ENCODE results near the gene SELENOH. TPM values are rescaled to one million over a fixed set of nuclear protein-coding genes. Genes with fewer than 3 reads are reported as not detected.

Gene SELENOH
- total RNA-seq, 1 donor from 2014 or later: 86.0 TPM

DNA sequence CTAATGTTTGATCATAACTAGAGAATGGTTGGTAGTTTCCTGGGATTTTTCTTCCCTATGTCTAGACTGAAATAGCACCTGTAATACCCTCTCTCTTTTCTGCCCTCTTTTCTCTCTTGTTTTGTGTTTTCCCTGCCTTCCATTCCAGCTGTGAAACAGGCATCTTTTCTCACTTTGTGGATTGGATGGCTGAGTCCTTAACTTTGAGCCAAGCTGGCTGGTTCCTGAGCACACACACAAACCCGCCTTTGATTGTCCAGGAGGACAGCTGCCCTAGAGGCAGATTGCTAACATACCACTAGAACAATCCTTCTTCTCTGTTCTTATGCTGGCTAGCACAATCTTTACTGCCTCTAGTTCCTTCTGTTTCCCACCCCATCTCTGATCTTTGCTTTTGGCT is 38.0 kb downstream of the SELENOH start:
- no peak for DNase-seq (ENCODE audit: low read depth, low spot score)

DNA sequence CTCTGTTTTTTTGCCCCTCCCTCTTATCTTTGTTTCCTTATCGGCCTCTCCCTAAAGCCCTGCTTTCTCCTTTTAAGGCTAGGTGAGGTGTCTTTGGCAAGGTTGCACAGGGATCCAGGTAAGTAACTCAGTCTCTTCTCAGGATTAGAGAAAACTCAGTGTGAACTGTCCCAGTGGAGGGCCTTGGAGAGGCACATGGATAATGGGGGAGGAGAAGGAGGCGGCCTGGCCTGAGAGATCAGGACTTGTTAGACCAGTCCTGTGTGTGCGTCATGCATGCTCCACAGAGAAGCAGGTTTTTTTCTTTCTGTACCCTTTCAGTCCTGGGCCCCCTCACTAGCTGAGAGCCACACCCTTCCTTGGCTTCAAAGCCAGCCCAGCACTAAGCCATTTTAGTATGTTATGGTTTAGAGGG is 40.2 kb downstream of the SELENOH start:
- DNase-seq (ENCODE audit: low read depth, low spot score): no peak

DNA sequence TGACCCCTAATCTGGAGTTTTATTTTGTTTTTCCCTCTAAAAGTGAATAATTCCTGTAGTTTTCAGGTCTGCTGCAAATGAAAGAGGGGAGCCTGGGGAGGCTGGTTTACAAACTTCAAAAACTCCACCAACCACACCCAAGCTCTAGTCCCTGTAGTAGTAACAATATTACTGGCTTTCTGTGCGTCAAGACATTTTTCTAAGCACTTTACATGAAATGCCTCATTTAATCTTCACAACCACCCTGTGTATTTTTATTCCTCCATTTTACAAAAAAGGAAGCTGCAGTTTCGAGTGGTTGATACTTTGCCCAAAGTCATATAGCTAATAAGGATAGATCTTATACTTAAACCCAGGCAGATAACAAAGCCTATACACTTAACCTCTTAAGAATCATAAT is 43.8 kb downstream of the SELENOH start:
- DNase-seq (ENCODE audit: low read depth, low spot score): no peak

DNA sequence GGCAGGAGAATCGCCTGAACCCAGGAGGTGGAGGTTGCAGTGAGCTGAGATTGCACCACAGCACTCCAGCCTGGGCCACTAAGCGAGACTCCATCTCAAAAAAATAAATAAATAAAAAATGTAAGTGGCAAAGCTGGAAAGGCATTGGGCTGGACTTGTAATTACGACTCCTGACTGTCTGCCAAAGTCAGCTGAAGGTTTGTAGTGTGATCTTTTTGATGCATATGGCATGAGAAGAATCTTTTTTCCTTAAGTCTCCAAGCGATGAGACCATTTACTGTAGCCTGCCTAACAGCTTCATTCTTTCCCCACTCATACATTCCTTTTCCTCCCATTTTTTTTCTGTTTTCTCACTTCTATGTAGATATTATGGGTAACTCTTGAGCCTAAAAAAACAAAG is 45.1 kb downstream of the SELENOH start:
- no peak for DNase-seq (ENCODE audit: low read depth, low spot score)

DNA sequence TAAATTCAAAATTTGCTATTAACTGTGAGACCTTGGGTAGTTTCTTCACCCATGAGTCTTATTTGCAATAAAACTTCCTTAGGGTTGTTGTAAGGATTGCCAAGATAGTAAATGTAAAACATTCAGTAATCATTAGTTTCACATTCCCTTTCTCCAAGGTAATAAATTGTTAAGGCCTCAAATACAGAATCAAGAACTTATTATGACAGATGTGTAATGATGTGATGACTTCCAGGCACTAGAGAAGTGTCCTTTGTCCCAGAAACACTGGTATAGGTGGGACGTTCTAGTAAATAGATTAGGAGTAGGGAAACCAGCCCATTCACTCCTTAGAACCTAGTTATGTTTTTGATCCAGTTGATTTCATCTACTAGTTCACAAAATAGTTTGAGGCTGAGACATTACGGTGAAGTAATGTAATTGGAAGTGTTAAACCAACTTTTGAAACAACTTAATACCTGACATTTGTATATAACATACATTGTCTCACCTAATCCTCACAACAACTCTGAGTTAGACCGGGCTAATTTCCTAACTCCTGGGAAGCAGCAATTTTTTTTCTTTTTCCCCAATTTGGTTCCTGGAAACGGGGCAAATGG is 45.8 kb downstream of the SELENOH start:
- DNase-seq (ENCODE audit: low read depth, low spot score): no peak

DNA sequence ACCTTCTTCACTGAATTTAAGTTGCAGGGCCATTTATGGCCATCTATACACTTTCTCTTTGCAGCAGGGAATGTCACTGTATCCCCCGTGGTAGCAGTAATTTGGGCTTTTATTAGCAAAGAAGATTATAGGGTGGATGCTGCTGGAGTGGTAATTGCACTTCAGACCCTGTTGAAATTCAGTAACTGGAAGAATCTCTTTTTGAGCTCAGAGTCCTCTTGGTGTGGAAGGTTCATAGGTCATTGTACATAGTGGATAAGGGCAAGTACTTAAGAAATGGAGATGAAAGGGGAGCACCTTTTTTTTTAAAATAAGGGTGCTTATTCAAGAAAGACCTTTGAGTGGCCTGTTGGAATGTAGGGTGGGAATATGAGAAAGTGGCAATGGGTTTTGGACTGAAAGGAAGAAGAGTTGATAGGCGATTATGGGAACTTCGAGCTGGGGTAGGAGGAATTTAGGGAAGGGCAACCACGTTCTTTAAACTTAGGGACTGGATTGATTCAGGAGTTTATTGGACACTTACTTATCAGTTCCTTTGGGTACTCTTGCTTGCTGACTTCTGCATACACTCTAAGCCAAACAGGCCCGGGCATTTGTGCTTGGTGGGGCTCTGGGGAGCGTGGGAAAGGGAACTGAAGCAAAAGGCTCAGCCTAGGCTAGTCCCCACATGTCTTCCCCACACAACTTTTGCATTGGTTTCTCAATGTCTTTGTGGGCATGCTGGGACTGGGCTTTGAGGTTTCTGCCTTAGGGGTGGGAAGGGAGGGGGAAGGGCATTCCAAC is 46.8 kb downstream of the SELENOH start:
- no peak for DNase-seq (ENCODE audit: low read depth, low spot score)

DNA sequence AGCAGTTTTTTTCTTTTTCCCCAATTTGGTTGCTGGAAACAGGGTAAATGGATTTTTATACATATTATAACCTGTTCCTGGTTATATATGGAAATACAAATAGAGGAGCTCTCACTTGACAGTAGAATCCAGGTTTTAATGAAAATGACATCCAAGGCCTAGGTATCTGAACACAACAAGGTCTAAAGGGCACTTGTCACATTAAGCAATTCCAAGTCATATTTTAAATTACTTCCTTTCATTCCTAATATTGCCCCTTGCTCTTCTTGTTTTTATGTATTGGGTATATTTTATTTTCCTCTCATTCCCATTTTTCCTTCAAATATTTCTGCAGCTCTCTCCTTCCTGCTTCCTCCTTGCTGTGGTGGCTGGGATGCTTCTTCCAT is 47.4 kb downstream of the SELENOH start:
- DNase-seq (ENCODE audit: low read depth, low spot score): no peak

DNA sequence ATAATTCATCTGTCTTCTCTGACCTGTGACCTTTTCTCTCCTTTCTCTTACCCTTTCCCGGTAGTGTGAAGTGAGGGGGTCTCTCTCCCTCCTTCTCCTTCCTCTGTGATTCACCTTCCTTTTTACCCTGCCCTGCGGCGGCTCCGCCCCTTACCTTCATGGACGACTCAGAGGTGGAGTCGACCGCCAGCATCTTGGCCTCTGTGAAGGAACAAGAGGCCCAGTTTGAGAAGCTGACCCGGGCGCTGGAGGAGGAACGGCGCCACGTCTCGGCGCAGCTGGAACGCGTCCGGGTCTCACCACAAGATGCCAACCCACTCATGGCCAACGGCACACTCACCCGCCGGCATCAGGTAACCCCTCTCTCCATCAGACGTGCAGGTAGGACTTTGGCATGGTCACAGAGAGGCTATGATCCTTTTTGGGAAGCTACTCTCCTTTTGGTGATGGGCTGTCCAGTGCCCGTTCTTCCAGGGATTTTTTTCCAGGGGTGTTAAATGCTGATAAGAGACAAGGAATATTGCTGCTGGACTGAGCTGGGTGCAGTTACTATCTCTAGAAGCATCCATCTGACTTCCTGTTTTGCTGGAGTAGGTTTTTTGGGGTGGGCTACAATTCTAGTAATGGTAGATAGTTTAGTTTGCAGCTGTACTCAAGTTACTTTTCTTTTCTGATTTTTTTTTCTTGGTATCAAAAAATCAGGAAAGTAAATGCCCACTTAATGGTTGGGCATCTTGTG is 50.2 kb downstream of the SELENOH start:
- no peak for DNase-seq (ENCODE audit: low read depth, low spot score)

DNA sequence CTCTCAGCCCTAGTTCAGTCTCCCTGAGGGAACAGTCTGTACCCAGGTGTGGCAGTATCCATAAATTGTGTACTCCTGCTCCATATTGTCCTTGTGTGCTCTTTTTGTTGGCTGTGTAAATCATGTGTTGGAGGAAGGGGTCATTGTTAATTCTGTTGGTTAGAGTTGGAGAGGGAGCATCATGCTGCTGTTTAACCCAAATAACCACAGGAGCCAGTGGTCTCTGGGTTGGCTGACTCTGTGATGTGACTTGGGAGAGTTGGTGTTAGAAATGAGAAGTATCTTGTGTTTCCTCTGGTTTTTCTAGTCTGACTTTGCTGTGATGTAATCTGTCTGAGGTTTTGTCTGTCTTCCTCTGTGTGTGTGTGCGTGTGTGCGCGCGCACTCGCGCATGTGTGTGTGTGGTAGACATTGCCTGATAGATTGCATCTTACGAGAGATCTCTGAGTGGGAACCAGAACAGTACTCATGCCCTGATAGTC is 50.8 kb downstream of the SELENOH start:
- DNase-seq (ENCODE audit: low read depth, low spot score): no peak

DNA sequence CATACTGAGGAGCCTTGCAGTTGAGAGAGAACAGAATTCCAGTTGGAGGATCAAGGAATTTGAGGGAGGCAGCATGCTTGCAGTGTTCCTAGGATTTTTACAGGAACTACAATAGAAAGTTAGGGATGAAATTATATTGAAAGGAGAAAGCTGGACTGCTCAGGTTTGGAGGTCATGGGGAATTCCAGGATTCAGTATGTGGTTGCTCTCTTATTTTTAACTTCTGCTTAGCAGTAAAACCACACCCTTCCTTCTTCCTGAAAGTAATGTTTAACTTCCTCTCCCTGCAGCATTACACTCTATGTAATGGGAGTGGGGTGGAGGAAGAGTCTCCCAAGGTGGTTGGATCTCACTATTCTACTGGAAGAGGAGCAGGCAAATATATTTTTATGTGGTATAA is 51.6 kb downstream of the SELENOH start:
- no peak for DNase-seq (ENCODE audit: low read depth, low spot score)

Other genes starting within 250 kb of the SELENOH start
- 14.1 and 15.6 TPM in 2 replicates for gene SLC43A1, start 225.8 kb upstream of the SELENOH start, total RNA-seq
- gene TIMM10, start 210.7 kb upstream of the SELENOH start, total RNA-seq: 52.2 and 74.4 TPM in 2 replicates
- not detected in 2 replicates for gene SMTNL1, start 203.9 kb upstream of the SELENOH start, total RNA-seq
- 34.5 and 47.3 TPM in 2 replicates for gene UBE2L6, start 173.8 kb upstream of the SELENOH start, total RNA-seq
- 0.11 TPM in 1 of 2 replicates, not detected in the other for gene SERPING1, start 143.8 kb upstream of the SELENOH start, total RNA-seq
- 0.14 and 0.20 TPM in 2 replicates for gene YPEL4, start 91.6 kb upstream of the SELENOH start, total RNA-seq
- 22.9 and 26.0 TPM in 2 replicates for gene CLP1, start 83.7 kb upstream of the SELENOH start, total RNA-seq
- 39.4 and 43.8 TPM in 2 replicates for gene ZDHHC5, start 73.4 kb upstream of the SELENOH start, total RNA-seq
- gene MED19, start 29.3 kb upstream of the SELENOH start, total RNA-seq: 16.7 and 18.5 TPM in 2 replicates
- 53.2 and 85.0 TPM in 2 replicates for gene TMX2, start 28.9 kb upstream of the SELENOH start, total RNA-seq
- not detected in 2 replicates for gene BTBD18, start 10.3 kb downstream of the SELENOH start, total RNA-seq
- gene CTNND1, start 20.3 kb downstream of the SELENOH start, total RNA-seq: 174 and 247 TPM in 2 replicates

Measured in pulmonary artery endothelial cell (primary cell).